ENCODE data around the gene TRAPPC8. TPM values are rescaled to one million over a fixed set of nuclear protein-coding genes. Genes with fewer than 3 reads are reported as not detected.

Gene TRAPPC8, protein sequence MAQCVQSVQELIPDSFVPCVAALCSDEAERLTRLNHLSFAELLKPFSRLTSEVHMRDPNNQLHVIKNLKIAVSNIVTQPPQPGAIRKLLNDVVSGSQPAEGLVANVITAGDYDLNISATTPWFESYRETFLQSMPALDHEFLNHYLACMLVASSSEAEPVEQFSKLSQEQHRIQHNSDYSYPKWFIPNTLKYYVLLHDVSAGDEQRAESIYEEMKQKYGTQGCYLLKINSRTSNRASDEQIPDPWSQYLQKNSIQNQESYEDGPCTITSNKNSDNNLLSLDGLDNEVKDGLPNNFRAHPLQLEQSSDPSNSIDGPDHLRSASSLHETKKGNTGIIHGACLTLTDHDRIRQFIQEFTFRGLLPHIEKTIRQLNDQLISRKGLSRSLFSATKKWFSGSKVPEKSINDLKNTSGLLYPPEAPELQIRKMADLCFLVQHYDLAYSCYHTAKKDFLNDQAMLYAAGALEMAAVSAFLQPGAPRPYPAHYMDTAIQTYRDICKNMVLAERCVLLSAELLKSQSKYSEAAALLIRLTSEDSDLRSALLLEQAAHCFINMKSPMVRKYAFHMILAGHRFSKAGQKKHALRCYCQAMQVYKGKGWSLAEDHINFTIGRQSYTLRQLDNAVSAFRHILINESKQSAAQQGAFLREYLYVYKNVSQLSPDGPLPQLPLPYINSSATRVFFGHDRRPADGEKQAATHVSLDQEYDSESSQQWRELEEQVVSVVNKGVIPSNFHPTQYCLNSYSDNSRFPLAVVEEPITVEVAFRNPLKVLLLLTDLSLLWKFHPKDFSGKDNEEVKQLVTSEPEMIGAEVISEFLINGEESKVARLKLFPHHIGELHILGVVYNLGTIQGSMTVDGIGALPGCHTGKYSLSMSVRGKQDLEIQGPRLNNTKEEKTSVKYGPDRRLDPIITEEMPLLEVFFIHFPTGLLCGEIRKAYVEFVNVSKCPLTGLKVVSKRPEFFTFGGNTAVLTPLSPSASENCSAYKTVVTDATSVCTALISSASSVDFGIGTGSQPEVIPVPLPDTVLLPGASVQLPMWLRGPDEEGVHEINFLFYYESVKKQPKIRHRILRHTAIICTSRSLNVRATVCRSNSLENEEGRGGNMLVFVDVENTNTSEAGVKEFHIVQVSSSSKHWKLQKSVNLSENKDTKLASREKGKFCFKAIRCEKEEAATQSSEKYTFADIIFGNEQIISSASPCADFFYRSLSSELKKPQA (N-terminal part only)
- total RNA-seq (2013; cell fraction: nucleolus; rRNA removed) = 86.8 and 98.4 TPM in 2 replicates
- total RNA-seq (2014; rRNA removed) (31.5 and 45.0 TPM in 2 replicates), total RNA-seq (2014; rRNA removed; fragmentation: Illumina TruSeq; extraction: Trizol) (40.1 and 40.8 TPM in 2 replicates), total RNA-seq (2021) (30.8 and 35.3 TPM in 2 replicates), polyA plus RNA-seq (2011; rRNA removed) (75.4 and 93.1 TPM in 2 replicates), polyA plus RNA-seq (2014; fragmentation: Illumina TruSeq; extraction: Trizol) (20.0 and 24.9 TPM in 2 replicates), polyA plus RNA-seq (2014; fragmentation: Nextera tagmentation; extraction: Ambion mirVana) (10 to 100 TPM; 13.0 to 17.2 TPM), polyA plus RNA-seq (2014; rRNA removed) (20.7 and 29.6 TPM in 2 replicates), polyA plus RNA-seq (2016; fragmentation: Nextera tagmentation; extraction: Ambion mirVana) (10 to 100 TPM; 15.4 to 17.4 TPM), polyA minus RNA-seq (2011; rRNA and poly(A)+ RNA removed) (63.3 and 141 TPM in 2 replicates), Bru-seq, nascent RNA (percentile 76 among the genes with signal in this experiment), BruChase-seq, experiment 1, labeled RNA remaining after a 6-hour chase (percentile 84 among the genes with signal in this experiment), BruChase-seq, experiment 2, labeled RNA remaining after a 2-hour chase (percentile 83 among the genes with signal in this experiment)
- polyA plus RNA-seq (2011; ENCODE audit: low read depth) = 12.8 TPM
- polyA plus RNA-seq (2011; cell fraction: cytosol; rRNA removed) = 39.9 and 48.4 TPM in 2 replicates
- 52.2 and 62.8 TPM in 2 replicates for polyA plus RNA-seq (2011; cell fraction: nucleus; rRNA removed)
- polyA plus RNA-seq (2012) = 8.6 and 14.6 TPM in 2 replicates
- polyA minus RNA-seq (2011; cell fraction: cytosol; rRNA and poly(A)+ RNA removed) = 14.8 and 19.5 TPM in 2 replicates
- 26.7 and 46.2 TPM in 2 replicates for polyA minus RNA-seq (2011; cell fraction: nucleus; rRNA and poly(A)+ RNA removed)
- long read RNA-seq, experiment 1, partial matches to known transcripts = 1 of 2 reads
- long read RNA-seq, experiment 1, other reads (novel, unspliced or antisense) = 1 of 2 reads
- long read RNA-seq, experiment 2, partial matches to known transcripts = 15 of 16 reads
- long read RNA-seq, experiment 2, other reads (novel, unspliced or antisense) = 1 of 16 reads

DNA sequence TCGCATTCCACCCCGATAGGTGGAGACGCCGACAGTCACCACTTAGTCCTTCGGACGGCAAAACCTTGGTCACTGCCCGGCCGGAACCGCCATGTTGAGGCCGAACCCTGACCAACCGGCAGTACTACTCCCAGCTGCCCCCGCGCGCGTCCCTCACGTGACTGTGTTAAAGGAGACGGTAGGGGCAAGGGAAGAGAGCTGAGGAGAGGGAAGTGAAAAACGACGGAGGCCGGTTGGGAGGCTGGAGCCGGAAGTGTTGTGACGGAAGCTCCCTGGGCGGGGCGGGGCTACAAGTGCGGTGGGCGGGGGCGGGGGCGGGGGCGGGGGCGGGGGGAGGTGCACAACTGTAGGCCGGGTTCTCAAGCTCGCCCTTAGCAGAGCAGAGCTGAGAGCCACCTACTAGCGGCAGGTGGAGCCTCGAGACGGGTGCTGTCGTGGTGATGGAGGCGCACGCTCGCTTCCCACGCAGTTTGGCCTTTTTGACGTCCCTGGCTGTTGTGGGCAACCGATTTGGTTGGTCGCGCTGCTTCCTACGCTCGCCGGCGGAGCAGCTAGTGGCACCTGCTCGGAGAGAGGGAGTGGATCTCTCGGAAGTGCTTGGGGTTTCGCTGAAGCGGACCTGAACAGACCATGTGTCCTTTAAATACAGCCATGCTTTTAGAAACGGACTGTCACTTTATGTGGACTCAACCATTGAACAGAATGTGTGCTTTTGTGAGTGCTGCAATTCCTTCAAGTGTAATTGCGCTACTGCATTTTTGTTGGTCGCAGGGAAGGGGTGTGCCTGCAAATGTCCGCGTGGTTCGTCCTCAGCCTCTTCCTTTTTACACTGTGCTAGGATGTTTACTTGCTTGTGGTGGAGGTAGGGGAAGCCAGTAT lies at the start of gene TRAPPC8:
TRAPPC8 (minus strand) TSS at position 130 of the 879 bp plus-strand sequence. CDS start 364 bp downstream, outside the sequence.
- WGBS (ENCODE audit: insufficient coverage, insufficient replicate concordance, low lambda C conversion rate, missing lambda C conversion rate) = under 1% methylated on average over 40 of the region's 58 CpGs
- CTCF ChIA-PET = interaction anchor here (0.8 to 1.9 kb wide), 4 partner anchors 12 to 205 kb away, joined by 3 to 15 read pairs (median 3); no protein-coding TSS in a partner anchor
- peak; percentile 36; the same call in 1 of the 2 replicates for TF ChIP-seq RAD21 (IDR thresholded peaks at IDR 0.05; ENCODE audit: insufficient read depth, low read depth, low read length)
- peak; percentile 73 for TF ChIP-seq TAF1 (IDR thresholded peaks at IDR 0.05; ENCODE audit: borderline replicate concordance, low read depth, low read length)
- peak; percentile 84 for TF ChIP-seq IKZF1 (conservative IDR thresholded peaks at IDR 0.05)
- TF ChIP-seq RBBP5 (conservative IDR thresholded peaks at IDR 0.05) = peak; percentile 87
- TF ChIP-seq SREBF1 (IDR thresholded peaks at IDR 0.05; ENCODE audit: low read length) = no peak
- peak; percentile 68; the same call in 1 of the 2 replicates for TF ChIP-seq SMAD5 (IDR thresholded peaks at IDR 0.05; ENCODE audit: low read depth)
- TF ChIP-seq ZNF274 (IDR thresholded peaks at IDR 0.05; ENCODE audit: insufficient read depth, insufficient read length) = no peak
- peak; percentile 65; the same call in 1 of the 2 replicates for TF ChIP-seq STAT1 (conservative IDR thresholded peaks at IDR 0.05)
- TF ChIP-seq POLR2AphosphoS5 (IDR thresholded peaks at IDR 0.05; ENCODE audit: low read length) = peak; percentile 88
- peak; percentile 91 for TF ChIP-seq TCF12 (IDR thresholded peaks at IDR 0.05; ENCODE audit: low read depth, low read length)
- TF ChIP-seq, protein P1, sequence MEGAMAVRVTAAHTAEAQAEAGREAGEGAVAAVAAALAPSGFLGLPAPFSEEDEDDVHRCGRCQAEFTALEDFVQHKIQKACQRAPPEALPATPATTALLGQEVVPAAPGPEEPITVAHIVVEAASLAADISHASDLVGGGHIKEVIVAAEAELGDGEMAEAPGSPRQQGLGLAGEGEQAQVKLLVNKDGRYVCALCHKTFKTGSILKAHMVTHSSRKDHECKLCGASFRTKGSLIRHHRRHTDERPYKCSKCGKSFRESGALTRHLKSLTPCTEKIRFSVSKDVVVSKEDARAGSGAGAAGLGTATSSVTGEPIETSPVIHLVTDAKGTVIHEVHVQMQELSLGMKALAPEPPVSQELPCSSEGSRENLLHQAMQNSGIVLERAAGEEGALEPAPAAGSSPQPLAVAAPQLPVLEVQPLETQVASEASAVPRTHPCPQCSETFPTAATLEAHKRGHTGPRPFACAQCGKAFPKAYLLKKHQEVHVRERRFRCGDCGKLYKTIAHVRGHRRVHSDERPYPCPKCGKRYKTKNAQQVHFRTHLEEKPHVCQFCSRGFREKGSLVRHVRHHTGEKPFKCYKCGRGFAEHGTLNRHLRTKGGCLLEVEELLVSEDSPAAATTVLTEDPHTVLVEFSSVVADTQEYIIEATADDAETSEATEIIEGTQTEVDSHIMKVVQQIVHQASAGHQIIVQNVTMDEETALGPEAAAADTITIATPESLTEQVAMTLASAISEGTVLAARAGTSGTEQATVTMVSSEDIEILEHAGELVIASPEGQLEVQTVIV (IDR thresholded peaks at IDR 0.05; ENCODE audit: borderline replicate concordance, partially characterized antibody) = peak; percentile 43

More for the DNA sequence above, at the start of gene TRAPPC8:
- intact Hi-C loops (cut with micrococcal nuclease; ENCODE audit: unreplicated experiment) (loop anchor here (2.0 kb wide), 1 partner anchor 150 kb away; no protein-coding TSS in a partner anchor), in situ Hi-C loops (cut with MboI) (no loop called here)
- Histone ChIP-seq H3K79me2 (ENCODE audit: control insufficient read depth, insufficient read depth, low read length) (peaks cover 38% of the 10 kb centered on the region), H3K4me2 (ENCODE audit: control insufficient read depth, insufficient read depth) (peak within 1 kb of the TSS; percentile 98), H3K9me3 (replicated peaks; ENCODE audit: control insufficient read depth, insufficient read depth, low read length) (no peaks in the 10 kb centered on the region), H3K27ac (ENCODE audit: control insufficient read depth, insufficient read depth) (peak within 1 kb of the TSS; percentile 87), H3K9ac (ENCODE audit: control insufficient read depth, insufficient read depth, low read length) (peak within 1 kb of the TSS; percentile 60), H3K36me3 (ENCODE audit: control insufficient read depth in 2 of 2, insufficient read depth in 2 of 2, low read length in 1 of 2) (no peaks in the 10 kb centered on the region), H3K27me3 (replicated peaks in 1 of 2; ENCODE audit: control insufficient read depth in 2 of 2, insufficient read depth in 2 of 2, low read length in 1 of 2) (no peaks in the 10 kb centered on the region), H4K20me1 (ENCODE audit: control insufficient read depth, insufficient read depth) (no peaks in the 10 kb centered on the region), H3K4me1 (ENCODE audit: control insufficient read depth, insufficient read depth, low read length) (no peaks in the 10 kb centered on the region), H3K4me3 (peak within 1 kb of the TSS; percentile 99), H2AFZ (ENCODE audit: control insufficient read depth, low read depth, low read length) (peak within 1 kb of the TSS; percentile 96)
- BruUV-seq (replicated peaks) = no TSS peak
- ChIA-PET POLR2A (interaction anchor here (0.7 to 1.2 kb wide), 3 partner anchors 143 to 285 kb away, joined by 3 to 4 read pairs (median 3); partner anchors contain the start of gene RNF138), SMC1A (ENCODE audit: uncharacterized antibody, unreplicated experiment) (interaction anchor here (0.7 to 2.2 kb wide), 7 partner anchors 18 to 453 kb away, joined by 3 to 7 read pairs (median 4); no protein-coding TSS in a partner anchor), RAD21 (ENCODE audit: unreplicated experiment) (interaction anchor here (0.5 to 1.8 kb wide), 8 partner anchors 13 to 293 kb away, joined by 3 to 6 read pairs (median 4); no protein-coding TSS in a partner anchor)
- DNase-seq (ENCODE audit: low read depth, low spot score) = peak; percentile 87
- ATAC-seq = peak; percentile 92
- peak; percentile 83 for FAIRE-seq
